Neural cell (in vitro differentiated cells): ENCODE measurements around the gene RGS16. TPM values are rescaled to one million over a fixed set of nuclear protein-coding genes. Genes with fewer than 3 reads are reported as not detected.
"Not testable (repeated sequence)": the region's sequence is repeated elsewhere in the genome, so short reads cannot be mapped to it uniquely, and the experiment has no call there.

Experiments
- H2AFZ ChIP-seq: fragments of 200-600, 300-800 bp; sonication (generic), shearing (Covaris generic); 2 replicates; pipeline ENCODE4 v1.6.0; 2014; ENCODE audit warnings: low read depth, mild to moderate bottlenecking, antibody characterized with exemption, low read length, moderate library complexity
- H3F3A ChIP-seq: fragments of 200-600 bp; shearing (Covaris generic); 2 replicates; pipeline ENCODE4 v1.6.1; 2016; ENCODE audit warnings: mild to moderate bottlenecking, moderate library complexity, mixed read lengths, antibody characterized with exemption, low read length; ENCODE audit not compliant: insufficient read depth, poor library complexity, severe bottlenecking
- H3K27ac ChIP-seq: fragments of 200-600, 300-800 bp; sonication (generic), shearing (Covaris generic); 2 replicates; pipeline ENCODE4 v1.5.1; 2014; ENCODE audit warnings: mild to moderate bottlenecking, low read length, moderate library complexity
- H3K27me3 ChIP-seq: fragments of 300-800, 200-600 bp; sonication (generic), shearing (Covaris generic); 2 replicates; pipeline ENCODE4 v1.6.0; 2014; ENCODE audit warnings: mild to moderate bottlenecking, low read depth, low read length, moderate library complexity; ENCODE audit not compliant: insufficient read depth
- H3K36me3 ChIP-seq: fragments of 300-800, 200-600 bp; sonication (generic), shearing (Covaris generic); 2 replicates; pipeline ENCODE4 v1.5.1; 2014; ENCODE audit warnings: mild to moderate bottlenecking, antibody characterized with exemption, low read length, moderate library complexity; ENCODE audit not compliant: insufficient read depth
- H3K4me2 ChIP-seq: fragments of 300-800, 200-600 bp; sonication (generic), shearing (Covaris generic); 2 replicates; pipeline ENCODE4 v1.6.0; 2014; ENCODE audit warnings: mild to moderate bottlenecking, low read length
- H3K4me3 ChIP-seq: fragments of 300-800, 200-600 bp; sonication (generic), shearing (Covaris generic); 2 replicates; pipeline ENCODE4 v1.5.1; 2014; ENCODE audit warnings: mild to moderate bottlenecking, low read length, moderate library complexity
- H3K79me2 ChIP-seq: fragments of 200-600 bp; shearing (Covaris generic); replicated peaks from 2 replicates; pipeline ENCODE4 v1.6.0; 2014; ENCODE audit warnings: mild to moderate bottlenecking, low read length, moderate library complexity; ENCODE audit not compliant: insufficient read depth
- H3K9ac ChIP-seq: fragments of 300-800, 200-600 bp; sonication (generic), shearing (Covaris generic); 2 replicates; pipeline ENCODE4 v1.6.1; 2016; ENCODE audit warnings: mild to moderate bottlenecking, low read length, mixed read lengths
- H3K9me2 ChIP-seq: fragments of 200-600 bp; shearing (Covaris generic); 2 replicates; pipeline ENCODE4 v1.6.1; 2016; ENCODE audit warnings: mild to moderate bottlenecking, low read length, mixed read lengths; ENCODE audit not compliant: insufficient read depth
- H3K9me3 ChIP-seq: fragments of 200-600, 300-800 bp; sonication (generic), shearing (Covaris generic); 2 replicates; pipeline ENCODE4 v1.6.1; 2016; ENCODE audit warnings: mild to moderate bottlenecking, mixed run types, low read length, moderate library complexity, mixed read lengths
- H4K20me1 ChIP-seq: fragments of 200-600 bp; shearing (Covaris generic); 2 replicates; pipeline ENCODE4 v1.6.1; 2016; ENCODE audit warnings: mild to moderate bottlenecking, mixed run types; ENCODE audit not compliant: insufficient read depth
- CTCF ChIP-seq: fragments of 450-650 bp; IDR thresholded peaks from 2 replicates; pipeline ENCODE4 v1.5.1; 2014; ENCODE audit warnings: antibody characterized with exemption, mild to moderate bottlenecking, moderate library complexity; ENCODE audit not compliant: poor library complexity, severe bottlenecking
- EP300 ChIP-seq: fragments of 450-650 bp; conservative IDR thresholded peaks from 2 replicates; pipeline ENCODE4 v1.6.1; 2014; ENCODE audit warnings: antibody characterized with exemption, mild to moderate bottlenecking, moderate library complexity; ENCODE audit not compliant: poor library complexity, severe bottlenecking
- EZH2 ChIP-seq: fragments of 200-600, 300-800 bp; shearing (Covaris generic), sonication (generic); IDR thresholded peaks from 2 replicates; pipeline ENCODE4 v1.6.1; 2014; ENCODE audit warnings: antibody characterized with exemption, low read length, borderline replicate concordance, mild to moderate bottlenecking; ENCODE audit not compliant: insufficient read depth, poor library complexity, severe bottlenecking
- MXI1 ChIP-seq: fragments of 450-650 bp; conservative IDR thresholded peaks from 2 replicates; pipeline ENCODE4 v1.6.1; 2014; ENCODE audit warnings: antibody characterized with exemption, mild to moderate bottlenecking; ENCODE audit not compliant: poor library complexity, severe bottlenecking
- POLR2AphosphoS5 ChIP-seq: IDR thresholded peaks from 2 replicates; pipeline ENCODE4 v1.6.1; 2012
- RAD21 ChIP-seq: fragments of 450-650 bp; conservative IDR thresholded peaks from 2 replicates; pipeline ENCODE4 v1.6.1; 2014; ENCODE audit warnings: antibody characterized with exemption, mild to moderate bottlenecking, moderate library complexity
- REST ChIP-seq: IDR thresholded peaks from 2 replicates; pipeline ENCODE4 v1.6.1; 2012; ENCODE audit warnings: borderline replicate concordance
- SMC3 ChIP-seq: fragments of 450-650 bp; conservative IDR thresholded peaks from 2 replicates; pipeline ENCODE4 v1.6.1; 2014; ENCODE audit warnings: antibody characterized with exemption, mild to moderate bottlenecking, moderate library complexity; ENCODE audit not compliant: poor library complexity
- TAF1 ChIP-seq: IDR thresholded peaks from 2 replicates; pipeline ENCODE4 v1.6.1; 2012; ENCODE audit warnings: low read depth
- polyA plus RNA-seq: library from polyadenylated mRNA; depleted of rRNA; stranded (reverse); fragments of >200 nt; gene quantifications from 2 replicates; pipeline ENCODE4 v1.2.3, GENCODE V29; 2014

The RGS16 gene
- polyA plus RNA-seq, 1 donor from 2014 or later = 1.1 TPM

- H3K9me2 ChIP-seq = no peaks in the 10 kb centered on the region
- no peaks in the 10 kb centered on the region for H3F3A ChIP-seq
- no peak overlapping the region for H2AFZ ChIP-seq
- no peak for TF ChIP-seq MXI1
- no peak for TF ChIP-seq SMC3
- TF ChIP-seq RAD21 = no peak
- no peak for TF ChIP-seq CTCF
- TF ChIP-seq POLR2AphosphoS5 = no peak
- TF ChIP-seq REST = no peak
- TF ChIP-seq TAF1 = no peak
- TF ChIP-seq EZH2 = no peak
- TF ChIP-seq EP300 = no peak
- H3K79me2 ChIP-seq = no peaks in the 10 kb centered on the region
- no peaks in the 10 kb centered on the region for H3K27me3 ChIP-seq
- H3K4me2 ChIP-seq = no peak overlapping the region
- H3K9me3 ChIP-seq = no peaks in the 10 kb centered on the region
- H3K36me3 ChIP-seq = no peaks in the 10 kb centered on the region
- H3K9ac ChIP-seq = no peak overlapping the region
- H4K20me1 ChIP-seq = no peaks in the 10 kb centered on the region
- H3K4me3 ChIP-seq = no peak overlapping the region
- H3K27ac ChIP-seq = no peak overlapping the region
Observed at GRCh38 chr1:182633031-182633430, 28.8 kb upstream of the RGS16 start.

GRCh38 chr1:182632441-182632857 lies 28.3 kb upstream of the RGS16 start:
- not testable (repeated sequence) for H3K9ac ChIP-seq, H3K36me3 ChIP-seq, H3K9me2 ChIP-seq, H4K20me1 ChIP-seq, H3K4me3 ChIP-seq, H3F3A ChIP-seq, H2AFZ ChIP-seq, H3K9me3 ChIP-seq, H3K4me2 ChIP-seq, H3K27ac ChIP-seq, H3K27me3 ChIP-seq, H3K79me2 ChIP-seq

- no peak overlapping the region for H3K4me3 ChIP-seq
- H3F3A ChIP-seq = no peaks in the 10 kb centered on the region
- H3K9me2 ChIP-seq = no peaks in the 10 kb centered on the region
- no peaks in the 10 kb centered on the region for H4K20me1 ChIP-seq
- no peaks in the 10 kb centered on the region for H3K27me3 ChIP-seq
- H2AFZ ChIP-seq = no peak overlapping the region
- TF ChIP-seq TAF1 (no peak), SMC3 (no peak)
- no peaks in the 10 kb centered on the region for H3K9me3 ChIP-seq
- H3K9ac ChIP-seq = no peak overlapping the region
- H3K27ac ChIP-seq = no peak overlapping the region
- H3K79me2 ChIP-seq = no peaks in the 10 kb centered on the region
- no peak overlapping the region for H3K4me2 ChIP-seq
- no peaks in the 10 kb centered on the region for H3K36me3 ChIP-seq
Observed at GRCh38 chr1:182631954-182632353, 27.8 kb upstream of the RGS16 start.
